Measurements from ENCODE around the gene TNRC6A.

DNA sequence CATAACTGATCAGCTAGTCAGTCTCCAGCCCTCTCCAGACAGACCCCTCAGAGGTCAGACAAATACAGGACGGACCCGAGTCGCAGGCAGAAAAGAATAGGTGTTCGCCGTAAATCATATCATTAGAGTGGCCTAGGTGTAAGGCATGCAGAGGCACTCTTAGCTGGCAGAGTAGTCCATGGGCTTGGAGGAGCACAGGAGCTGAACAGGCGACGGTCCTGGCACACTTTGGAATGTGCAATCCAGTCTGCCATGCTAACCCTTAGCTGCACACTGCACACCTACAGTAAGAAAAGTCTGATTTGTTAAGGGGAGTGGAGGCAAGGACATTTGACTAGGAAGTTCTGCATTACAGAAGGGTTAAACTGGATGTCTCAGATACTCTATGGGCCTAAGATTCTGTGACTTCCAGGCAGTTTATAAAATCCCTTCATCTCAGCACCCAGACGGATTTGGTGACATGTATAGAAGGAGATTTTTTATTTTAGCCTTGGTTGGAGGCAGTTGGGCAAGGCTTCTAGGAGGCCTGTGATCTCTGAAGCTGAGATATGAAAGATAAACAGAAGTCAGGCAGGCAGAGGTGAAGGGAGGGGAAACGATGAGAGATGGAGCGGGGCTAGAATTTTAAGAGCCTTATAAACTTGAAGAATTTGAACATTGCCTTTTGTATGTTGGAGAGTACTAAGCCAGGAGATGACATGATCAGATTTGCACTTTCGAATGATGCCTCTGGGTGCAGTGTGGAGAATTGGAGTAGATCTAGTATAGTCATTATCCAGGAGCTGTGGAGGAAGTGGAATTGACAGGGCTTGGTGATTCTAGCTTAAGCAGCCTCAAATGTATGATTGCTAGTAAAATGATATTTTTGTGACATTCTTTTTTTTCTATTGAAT lies 81.7 kb downstream of the TNRC6A start:
- TF ChIP-seq SIX5 (IDR thresholded peaks at IDR 0.05; ENCODE audit: low read depth, low read length, severe bottlenecking) (no peak), HDAC2 (IDR thresholded peaks at IDR 0.05) (no peak), MAX (IDR thresholded peaks at IDR 0.05; ENCODE audit: low read depth, low read length) (no peak), POLR2A (IDR thresholded peaks at IDR 0.05; ENCODE audit: low read depth, low read length) (no peak), BCLAF1 (IDR thresholded peaks at IDR 0.05) (no peak), PAX5 (IDR thresholded peaks at IDR 0.05; ENCODE audit: borderline replicate concordance, low read depth, low read length) (no peak), FOXM1 (IDR thresholded peaks at IDR 0.05; ENCODE audit: low read depth, low read length) (no peak), USF2 (IDR thresholded peaks at IDR 0.05; ENCODE audit: borderline replicate concordance, low read depth, low read length) (no peak), TBL1XR1 (IDR thresholded peaks at IDR 0.05; ENCODE audit: low read depth, low read length) (no peak)
